GM20000 (cell line): Measurements from ENCODE around the gene POLE.

Experiments
- DNase-seq: peaks from one replicate; pipeline ENCODE4 v3.0.0; 2012; ENCODE audit warnings: low spot score
- CTCF ChIP-seq: IDR thresholded peaks from 2 replicates; pipeline ENCODE4 v1.5.1; 2012; ENCODE audit warnings: mild to moderate bottlenecking, control low read depth; ENCODE audit errors: extremely low read depth, missing control alignments

The POLE gene

GRCh38 chr12:132623072-132623869, 63.9 kb downstream of the POLE start:
- no peak for TF ChIP-seq CTCF
- no peak for DNase-seq

- no peak for TF ChIP-seq CTCF
- no peak for DNase-seq
Measured at GRCh38 chr12:132622437-132623071, 64.6 kb downstream of the POLE start.

- TF ChIP-seq CTCF = no peak
- DNase-seq = no peak
Measured at GRCh38 chr12:132621657-132622435, 65.3 kb downstream of the POLE start.

- no peak for TF ChIP-seq CTCF
- no peak for DNase-seq
Measured at GRCh38 chr12:132620899-132621656, 66.1 kb downstream of the POLE start.

- no peak for TF ChIP-seq CTCF
- DNase-seq = no peak
Measured at GRCh38 chr12:132620113-132620898, 66.8 kb downstream of the POLE start.

GRCh38 chr12:132619386-132620112, 67.6 kb downstream of the POLE start:
- TF ChIP-seq CTCF = no peak
- no peak for DNase-seq
